CD4-positive, alpha-beta memory T cell (primary cell): ENCODE results near the gene EEIG2. TPM values are rescaled to one million over a fixed set of nuclear protein-coding genes. Genes with fewer than 3 reads are reported as not detected.

Experiments
- CTCF ChIA-PET: fragments of 350-600 bp; sonication (Branson Sonifier 250); formaldehyde crosslinking; loops from one replicate; lab custom pipeline; 2021; ENCODE audit warnings: inconsistent platforms; ENCODE audit not compliant: partially characterized antibody; lab: Charles Lee
- POLR2A ChIA-PET: fragments of 350-600 bp; sonication (Branson Sonifier 250); formaldehyde crosslinking; loops from one replicate; lab custom pipeline; 2021; ENCODE audit not compliant: partially characterized antibody; lab: Charles Lee
- DNase-seq, 5 donors: peaks; one replicate each; pipeline versions ENCODE4 v3.0.0 to v3.0.0-alpha.2; 2020 to 2022; ENCODE audit warnings: mixed read lengths in 1 of 5
- H3K27ac ChIP-seq: one replicate; pipeline ENCODE4 v1.7.0; 2013; ENCODE audit warnings: low read depth, low read length
- H3K27me3 ChIP-seq: 2 replicates; pipeline ENCODE4 v1.7.0; 2013; ENCODE audit warnings: mild to moderate bottlenecking, low read length, moderate library complexity; ENCODE audit not compliant: insufficient read depth
- H3K36me3 ChIP-seq: 2 replicates; pipeline ENCODE4 v1.7.0; 2013; ENCODE audit warnings: mild to moderate bottlenecking, low read length, moderate library complexity; ENCODE audit not compliant: insufficient read depth
- H3K4me1 ChIP-seq: 2 replicates; pipeline ENCODE4 v1.7.0; 2013; ENCODE audit warnings: mild to moderate bottlenecking, low read length, moderate library complexity; ENCODE audit not compliant: insufficient read depth
- H3K4me3 ChIP-seq, 2 donors: one replicate each; pipeline ENCODE4 v1.7.0; 2013; ENCODE audit warnings: low read length in 2 of 2, mild to moderate bottlenecking in 1 of 2
- H3K9me3 ChIP-seq, 2 donors: one replicate each; pipeline ENCODE4 v1.7.0; 2013; ENCODE audit warnings: low read length in 2 of 2, control low read depth in 1 of 2; ENCODE audit not compliant: control insufficient read depth in 1 of 2
- H3K27ac Mint-ChIP-seq, 7 donors: one replicate each; pipeline ENCODE4 v1.8.0; 2020 to 2021; ENCODE audit warnings: mixed read lengths in 7 of 7, mild to moderate bottlenecking in 6 of 7, inconsistent platforms in 3 of 7, moderate library complexity in 3 of 7
- H3K27me3 Mint-ChIP-seq, 2 donors: one replicate each; pipeline ENCODE4 v1.8.0; 2020 to 2021; ENCODE audit warnings: mixed read lengths in 2 of 2
- H3K36me3 Mint-ChIP-seq, 2 donors: one replicate each; pipeline ENCODE4 v1.8.0; 2020 to 2021; ENCODE audit warnings: mixed read lengths in 2 of 2, inconsistent platforms in 1 of 2, mild to moderate bottlenecking in 1 of 2
- H3K4me1 Mint-ChIP-seq, 4 donors: one replicate each; pipeline ENCODE4 v1.8.0; 2020 to 2021; ENCODE audit warnings: mixed read lengths in 4 of 4, mild to moderate bottlenecking in 1 of 4
- H3K4me3 Mint-ChIP-seq, 8 donors: one replicate each; pipeline ENCODE4 v1.8.0; 2020 to 2021; ENCODE audit warnings: mixed read lengths in 8 of 8, mild to moderate bottlenecking in 7 of 8, moderate library complexity in 6 of 8, inconsistent platforms in 3 of 8
- H3K9me3 Mint-ChIP-seq, 8 donors: one replicate each; pipeline ENCODE4 v1.8.0; 2020 to 2021; ENCODE audit warnings: mixed read lengths in 8 of 8, mild to moderate bottlenecking in 5 of 8, inconsistent platforms in 3 of 8, moderate library complexity in 1 of 8
- intact Hi-C: fragments of 100-400 bp; cut with micrococcal nuclease; formaldehyde crosslinking; loops from one replicate; pipeline ENCODE4 v1.15.1; 2023
- polyA plus RNA-seq, 2 donors: library from polyadenylated mRNA; unstranded; fragments of 300-500 nt; fragmentation: Illumina TruSeq; gene quantifications; one replicate each; pipeline ENCODE4 v1.2.3, GENCODE V29; 2021
- total RNA-seq, 2 experiments: library from RNA; stranded (reverse); gene quantifications; one replicate each; pipeline ENCODE4 v1.2.3, GENCODE V29; 2021

EEIG2 gene
- total and polyA plus RNA-seq, 4 experiments from 2014 or later = 0.33 to 10.7 (median 5.3) TPM

- H3K36me3 ChIP-seq = no peaks in the 10 kb centered on the region
- intact Hi-C loops = loop anchor here (10.0 kb wide), 1 partner anchor 549 kb away; the partner anchor contains the start of gene ELAPOR1
- no peak for DNase-seq
- no peak overlapping the region for H3K4me3 ChIP-seq
- no peaks in the 10 kb centered on the region for H3K27me3 Mint-ChIP-seq
- POLR2A ChIA-PET = no interaction called here
- no peaks in the 10 kb centered on the region for H3K9me3 ChIP-seq
- no peak overlapping the region for H3K27ac Mint-ChIP-seq
- CTCF ChIA-PET = interaction anchor here (1.1 kb wide), 1 partner anchor 54 kb away, joined by 3 read pairs; no protein-coding TSS in a partner anchor
- H3K4me1 ChIP-seq = peaks cover 52% of the 10 kb centered on the region
- H3K27me3 ChIP-seq = no peaks in the 10 kb centered on the region
- H3K4me3 Mint-ChIP-seq = no peak overlapping the region
- H3K4me1 Mint-ChIP-seq = peaks cover 26 to 34% (median 29%) of the 10 kb centered on the region in 4 donors
- no peak overlapping the region for H3K27ac ChIP-seq
- no peaks in the 10 kb centered on the region for H3K9me3 Mint-ChIP-seq
- peaks cover 0 to 4% of the 10 kb centered on the region in 2 donors for H3K36me3 Mint-ChIP-seq
Measured at GRCh38 chr1:108565512-108565911, 5.6 kb downstream of the EEIG2 start.

- DNase-seq = no peak
- H3K4me3 Mint-ChIP-seq = no peak overlapping the region
- H3K4me1 ChIP-seq = peaks cover 23% of the 10 kb centered on the region
- H3K9me3 ChIP-seq = no peaks in the 10 kb centered on the region
- H3K36me3 Mint-ChIP-seq = peaks cover 0 to 1% of the 10 kb centered on the region in 2 donors
- H3K27ac ChIP-seq = no peak overlapping the region
- H3K9me3 Mint-ChIP-seq = peaks cover 0 to 4% (median 0%) of the 10 kb centered on the region in 8 donors
- H3K27me3 ChIP-seq = no peaks in the 10 kb centered on the region
- POLR2A ChIA-PET = interaction anchor here (1.7 kb wide), 1 partner anchor 8 kb away, joined by 7 read pairs; the partner anchor contains the start of gene EEIG2
- CTCF ChIA-PET = interaction anchor here (1.3 to 3.6 kb wide), 3 partner anchors 56 to 75 kb away, joined by 4 to 11 read pairs (median 11); no protein-coding TSS in a partner anchor
- no peaks in the 10 kb centered on the region for H3K27me3 Mint-ChIP-seq
- H3K4me1 Mint-ChIP-seq = peaks cover 9 to 14% (median 11%) of the 10 kb centered on the region in 4 donors
- no peaks in the 10 kb centered on the region for H3K36me3 ChIP-seq
- intact Hi-C loops = loop anchor here (10.0 kb wide), 1 partner anchor 546 kb away; the partner anchor contains the start of gene ELAPOR1
- no peak overlapping the region for H3K4me3 ChIP-seq
- peak overlapping the region in 2 of 7 donors; percentile 24 to 43 for H3K27ac Mint-ChIP-seq
Measured at GRCh38 chr1:108568589-108568988, 8.7 kb downstream of the EEIG2 start.

GRCh38 chr1:108569097-108569728 is 9.3 kb downstream of the EEIG2 start:
- intact Hi-C loops = loop anchor here (10.0 kb wide), 1 partner anchor 546 kb away; the partner anchor contains the start of gene ELAPOR1
- Histone ChIP-seq H3K27me3 (no peaks in the 10 kb centered on the region), H3K27ac (no peak overlapping the region), H3K4me1 (peaks cover 17% of the 10 kb centered on the region), H3K4me3 (no peak overlapping the region), H3K9me3 (no peaks in the 10 kb centered on the region), H3K36me3 (no peaks in the 10 kb centered on the region)
- POLR2A ChIA-PET = interaction anchor here (1.7 kb wide), 1 partner anchor 9 kb away, joined by 7 read pairs; the partner anchor contains the start of gene EEIG2
- CTCF ChIA-PET = interaction anchor here (0.6 to 3.6 kb wide), 8 partner anchors 9 to 354 kb away, joined by 3 to 33 read pairs (median 4); partner anchors contain the start of gene EEIG2
- Mint-ChIP-seq H3K27ac (no peak overlapping the region), H3K9me3 (peaks cover 0 to 4% (median 0%) of the 10 kb centered on the region in 8 donors), H3K36me3 (peaks cover 2 to 4% of the 10 kb centered on the region in 2 donors), H3K4me1 (peaks cover 2 to 8% (median 6%) of the 10 kb centered on the region in 4 donors), H3K4me3 (no peak overlapping the region), H3K27me3 (no peaks in the 10 kb centered on the region)
- DNase-seq = no peak

DNA sequence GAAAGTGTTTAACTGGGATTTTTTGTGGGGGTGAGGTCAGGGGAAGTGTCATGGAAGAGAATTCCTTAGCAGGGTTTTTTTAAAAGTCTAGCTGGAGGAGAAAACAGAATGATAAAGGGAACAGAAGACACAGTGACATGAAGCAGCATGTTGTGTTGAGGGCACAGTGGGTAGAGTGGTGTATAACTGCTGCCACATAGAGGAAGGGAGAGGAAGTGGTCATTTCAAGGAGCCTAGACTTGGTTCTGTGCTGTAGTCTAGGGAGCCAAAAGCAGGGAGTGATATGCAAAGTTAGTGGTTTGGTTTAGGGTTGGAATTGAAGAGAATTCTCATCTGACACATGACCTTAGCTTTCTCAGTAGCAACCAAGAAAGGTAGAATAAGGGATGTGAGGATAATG is 10.2 kb downstream of the EEIG2 start:
- intact Hi-C loops = no loop called here
- H3K27ac ChIP-seq = no peak overlapping the region
- no peaks in the 10 kb centered on the region for H3K27me3 ChIP-seq
- Mint-ChIP-seq H3K27ac (no peak overlapping the region), H3K4me1 (peaks cover 0 to 7% (median 4%) of the 10 kb centered on the region in 4 donors), H3K36me3 (peaks cover 4 to 5% of the 10 kb centered on the region in 2 donors), H3K4me3 (no peak overlapping the region), H3K27me3 (no peaks in the 10 kb centered on the region), H3K9me3 (peaks cover 0 to 4% (median 0%) of the 10 kb centered on the region in 8 donors)
- H3K4me1 ChIP-seq = peaks cover 13% of the 10 kb centered on the region
- H3K9me3 ChIP-seq = no peaks in the 10 kb centered on the region
- ChIA-PET CTCF (interaction anchor here (0.6 to 3.6 kb wide), 11 partner anchors 10 to 355 kb away, joined by 3 to 33 read pairs (median 4); partner anchors contain the start of gene EEIG2), POLR2A (interaction anchor here (1.7 kb wide), 1 partner anchor 10 kb away, joined by 7 read pairs; the partner anchor contains the start of gene EEIG2)
- no peak overlapping the region for H3K4me3 ChIP-seq
- DNase-seq = peak in 4 of 5 donors; percentile 19 to 39 (median 32)
- no peaks in the 10 kb centered on the region for H3K36me3 ChIP-seq

GRCh38 chr1:108570998-108571401 is 11.1 kb downstream of the EEIG2 start:
- intact Hi-C loops = no loop called here
- ChIA-PET CTCF (interaction anchor here (0.8 to 2.9 kb wide), 6 partner anchors 11 to 73 kb away, joined by 3 to 33 read pairs (median 5); partner anchors contain the start of gene EEIG2), POLR2A (no interaction called here)
- Mint-ChIP-seq H3K4me3 (no peak overlapping the region), H3K27me3 (no peaks in the 10 kb centered on the region), H3K4me1 (peaks cover 0 to 8% (median 4%) of the 10 kb centered on the region in 4 donors), H3K36me3 (peaks cover 8 to 10% of the 10 kb centered on the region in 2 donors), H3K27ac (no peak overlapping the region), H3K9me3 (peaks cover 0 to 7% (median 0%) of the 10 kb centered on the region in 8 donors)
- no peaks in the 10 kb centered on the region for H3K9me3 ChIP-seq
- H3K27me3 ChIP-seq = no peaks in the 10 kb centered on the region
- H3K27ac ChIP-seq = no peak overlapping the region
- no peaks in the 10 kb centered on the region for H3K36me3 ChIP-seq
- H3K4me3 ChIP-seq = no peak overlapping the region
- H3K4me1 ChIP-seq = peaks cover 13% of the 10 kb centered on the region
- no peak for DNase-seq

- Mint-ChIP-seq H3K36me3 (peaks cover 8 to 10% of the 10 kb centered on the region in 2 donors), H3K27ac (no peak overlapping the region), H3K4me3 (no peak overlapping the region), H3K4me1 (peaks cover 0 to 7% (median 3%) of the 10 kb centered on the region in 4 donors), H3K9me3 (peaks cover 0 to 7% (median 0%) of the 10 kb centered on the region in 8 donors), H3K27me3 (no peaks in the 10 kb centered on the region)
- H3K27ac ChIP-seq = no peak overlapping the region
- ChIA-PET POLR2A (no interaction called here), CTCF (no interaction called here)
- H3K27me3 ChIP-seq = no peaks in the 10 kb centered on the region
- H3K4me3 ChIP-seq = no peak overlapping the region
- DNase-seq = no peak
- intact Hi-C loops = no loop called here
- no peaks in the 10 kb centered on the region for H3K36me3 ChIP-seq
- H3K4me1 ChIP-seq = peaks cover 13% of the 10 kb centered on the region
- H3K9me3 ChIP-seq = no peaks in the 10 kb centered on the region
Measured at GRCh38 chr1:108572182-108572581, 12.3 kb downstream of the EEIG2 start.

DNA sequence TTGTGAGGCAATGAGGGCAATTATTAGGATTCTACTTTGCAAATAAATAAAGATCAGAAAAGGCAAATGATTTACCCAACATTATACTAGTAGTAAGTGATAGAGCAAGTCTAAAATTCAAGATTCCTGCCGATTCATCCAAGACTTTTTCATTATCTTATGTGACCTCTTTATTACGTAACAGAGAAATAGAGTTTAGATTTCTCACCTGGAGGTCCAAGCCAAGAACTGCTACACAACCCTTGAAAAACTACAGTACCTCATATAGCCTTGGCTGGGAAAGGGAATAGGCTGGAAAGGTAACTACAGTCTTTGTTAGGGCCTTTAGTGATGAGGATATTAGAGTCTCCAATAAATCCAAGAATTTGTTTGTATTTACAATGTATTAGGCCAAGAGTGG is 13.3 kb downstream of the EEIG2 start:
- intact Hi-C loops = no loop called here
- POLR2A ChIA-PET = no interaction called here
- DNase-seq = no peak
- CTCF ChIA-PET = no interaction called here
- peaks cover 13% of the 10 kb centered on the region for H3K4me1 ChIP-seq
- no peaks in the 10 kb centered on the region for H3K9me3 ChIP-seq
- no peaks in the 10 kb centered on the region for H3K27me3 Mint-ChIP-seq
- H3K4me3 Mint-ChIP-seq = no peak overlapping the region
- no peaks in the 10 kb centered on the region for H3K27me3 ChIP-seq
- peaks cover 0 to 7% (median 3%) of the 10 kb centered on the region in 4 donors for H3K4me1 Mint-ChIP-seq
- no peak overlapping the region for H3K4me3 ChIP-seq
- H3K36me3 Mint-ChIP-seq = peaks cover 8 to 10% of the 10 kb centered on the region in 2 donors
- H3K9me3 Mint-ChIP-seq = peaks cover 0 to 7% (median 0%) of the 10 kb centered on the region in 8 donors
- no peaks in the 10 kb centered on the region for H3K36me3 ChIP-seq
- no peak overlapping the region for H3K27ac ChIP-seq
- no peak overlapping the region for H3K27ac Mint-ChIP-seq
